ENCODE measurements around the gene SMAD7. TPM values are rescaled to one million over a fixed set of nuclear protein-coding genes. Genes with fewer than 3 reads are reported as not detected.

Gene SMAD7
- total and polyA plus RNA-seq, 4 donors, result 11.8 to 58.8 (median 35.8) TPM

GRCh38 chr18:48985161-48985560 is 34.4 kb upstream of the SMAD7 start:
- no peak for DNase-seq
- 81 to 86% methylated on average over 3 of the region's 3 CpGs for WGBS, 2 donors

DNA sequence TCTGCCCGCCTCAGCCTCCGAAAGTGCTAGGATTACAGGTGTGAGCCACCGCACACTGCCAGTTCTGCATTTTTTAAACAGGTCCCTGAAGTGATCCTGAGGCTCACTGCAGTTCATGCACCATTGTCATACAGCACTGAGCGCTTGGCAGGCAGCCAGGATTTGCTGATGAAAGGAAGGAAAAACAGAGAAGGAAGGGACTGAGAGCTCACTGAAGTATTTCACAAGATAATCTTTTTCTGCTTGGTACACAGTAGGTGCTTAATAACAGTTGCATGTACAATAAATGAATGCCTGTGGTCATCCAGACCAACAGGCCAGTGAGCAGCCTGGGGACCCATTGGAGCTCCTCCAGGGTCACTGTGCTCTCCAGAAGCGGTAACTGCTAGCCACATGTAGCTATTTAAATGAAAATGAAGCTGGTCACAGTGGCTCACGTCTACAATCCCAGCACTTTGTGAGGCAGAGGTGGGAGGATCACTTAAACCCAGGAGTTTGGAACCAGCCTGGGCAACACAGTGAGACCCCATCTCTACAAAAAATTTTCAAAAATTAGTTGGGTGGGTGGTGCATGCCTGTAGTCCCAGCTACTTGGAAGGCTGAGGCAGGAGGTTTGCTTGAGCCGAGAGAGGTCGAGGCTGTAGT is 33.1 kb upstream of the SMAD7 start:
- H3K27ac ChIP-seq (ENCODE audit: low read depth in 1 of 2, low read length in 1 of 2), result no peak overlapping the region
- no peak overlapping the region for H3K9ac ChIP-seq (ENCODE audit: insufficient read depth in 1 of 2, low read length in 2 of 2)
- H3K4me3 ChIP-seq, result no peak overlapping the region
- TF ChIP-seq, protein P1, sequence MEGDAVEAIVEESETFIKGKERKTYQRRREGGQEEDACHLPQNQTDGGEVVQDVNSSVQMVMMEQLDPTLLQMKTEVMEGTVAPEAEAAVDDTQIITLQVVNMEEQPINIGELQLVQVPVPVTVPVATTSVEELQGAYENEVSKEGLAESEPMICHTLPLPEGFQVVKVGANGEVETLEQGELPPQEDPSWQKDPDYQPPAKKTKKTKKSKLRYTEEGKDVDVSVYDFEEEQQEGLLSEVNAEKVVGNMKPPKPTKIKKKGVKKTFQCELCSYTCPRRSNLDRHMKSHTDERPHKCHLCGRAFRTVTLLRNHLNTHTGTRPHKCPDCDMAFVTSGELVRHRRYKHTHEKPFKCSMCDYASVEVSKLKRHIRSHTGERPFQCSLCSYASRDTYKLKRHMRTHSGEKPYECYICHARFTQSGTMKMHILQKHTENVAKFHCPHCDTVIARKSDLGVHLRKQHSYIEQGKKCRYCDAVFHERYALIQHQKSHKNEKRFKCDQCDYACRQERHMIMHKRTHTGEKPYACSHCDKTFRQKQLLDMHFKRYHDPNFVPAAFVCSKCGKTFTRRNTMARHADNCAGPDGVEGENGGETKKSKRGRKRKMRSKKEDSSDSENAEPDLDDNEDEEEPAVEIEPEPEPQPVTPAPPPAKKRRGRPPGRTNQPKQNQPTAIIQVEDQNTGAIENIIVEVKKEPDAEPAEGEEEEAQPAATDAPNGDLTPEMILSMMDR (IDR thresholded peaks at IDR 0.05; ENCODE audit: control extremely low read depth, extremely low read depth), result no peak
- ATAC-seq (ENCODE audit: insufficient read depth, low FRiP score), result no peak
- H3K9me3 ChIP-seq (ENCODE audit: control insufficient read depth in 4 of 4, insufficient read depth in 3 of 4, low read length in 3 of 4), result no peaks in the 10 kb centered on the region
- no peaks in the 10 kb centered on the region for H3K27me3 ChIP-seq (ENCODE audit: control insufficient read depth in 3 of 3, insufficient read depth in 3 of 3, low read length in 2 of 3)
- H3K4me1 ChIP-seq (ENCODE audit: control insufficient read depth in 5 of 5, insufficient read depth in 5 of 5, low read length in 5 of 5), result peaks cover 0 to 9% (median 2%) of the 10 kb centered on the region in 5 donors
- no peaks in the 10 kb centered on the region for H3K36me3 ChIP-seq (ENCODE audit: control insufficient read depth in 4 of 4, insufficient read depth in 4 of 4, low read length in 4 of 4)
- peak in 2 of 3 donors; percentile 55 to 71 for DNase-seq
- WGBS, 2 donors, result 75 to 81% methylated on average over 8 of the region's 8 CpGs

More at GRCh38 chr18:48985161-48985560, 34.4 kb upstream of the SMAD7 start:
- H3K4me3 ChIP-seq, result no peak overlapping the region
- TF ChIP-seq, protein P1 (IDR thresholded peaks at IDR 0.05; ENCODE audit: control extremely low read depth, extremely low read depth), result no peak
- no peak overlapping the region for H3K27ac ChIP-seq (ENCODE audit: low read depth in 1 of 2, low read length in 1 of 2)
- no peaks in the 10 kb centered on the region for H3K36me3 ChIP-seq (ENCODE audit: control insufficient read depth in 4 of 4, insufficient read depth in 4 of 4, low read length in 4 of 4)
- no peak overlapping the region for H3K9ac ChIP-seq (ENCODE audit: insufficient read depth in 1 of 2, low read length in 2 of 2)
- peaks cover 0 to 20% (median 6%) of the 10 kb centered on the region in 5 donors for H3K4me1 ChIP-seq (ENCODE audit: control insufficient read depth in 5 of 5, insufficient read depth in 5 of 5, low read length in 5 of 5)
- ATAC-seq (ENCODE audit: insufficient read depth, low FRiP score), result no peak
- no peaks in the 10 kb centered on the region for H3K9me3 ChIP-seq (ENCODE audit: control insufficient read depth in 4 of 4, insufficient read depth in 3 of 4, low read length in 3 of 4)
- no peaks in the 10 kb centered on the region for H3K27me3 ChIP-seq (ENCODE audit: control insufficient read depth in 3 of 3, insufficient read depth in 3 of 3, low read length in 2 of 3)

- DNase-seq (no peak), ATAC-seq (ENCODE audit: insufficient read depth, low FRiP score) (no peak)
- Histone ChIP-seq H3K9ac (ENCODE audit: insufficient read depth in 1 of 2, low read length in 2 of 2) (no peak overlapping the region), H3K9me3 (ENCODE audit: control insufficient read depth in 4 of 4, insufficient read depth in 3 of 4, low read length in 3 of 4) (no peaks in the 10 kb centered on the region), H3K27me3 (ENCODE audit: control insufficient read depth in 3 of 3, insufficient read depth in 3 of 3, low read length in 2 of 3) (no peaks in the 10 kb centered on the region), H3K4me1 (ENCODE audit: control insufficient read depth in 5 of 5, insufficient read depth in 5 of 5, low read length in 5 of 5) (peaks cover 0 to 7% (median 3%) of the 10 kb centered on the region in 5 donors), H3K4me3 (no peak overlapping the region), H3K27ac (ENCODE audit: low read depth in 1 of 2, low read length in 1 of 2) (no peak overlapping the region), H3K36me3 (ENCODE audit: control insufficient read depth in 4 of 4, insufficient read depth in 4 of 4, low read length in 4 of 4) (no peaks in the 10 kb centered on the region)
- TF ChIP-seq, protein P1 (IDR thresholded peaks at IDR 0.05; ENCODE audit: control extremely low read depth, extremely low read depth), result no peak
- 24 to 52% methylated on average over 7 of the region's 7 CpGs for WGBS, 2 donors
These were observed 31.5 kb upstream of the SMAD7 start for GRCh38 chr18:48982266-48982665.

Data from lung (tissue), 12 donors.